NCI-H1092 treated with DMSO at 0.1 percent for 48 hours (cell line): ENCODE measurements around the gene GRK4.

Experiments used
- DNase-seq: peaks from one replicate; lab custom pipeline; 2025; lab: John Stamatoyannopoulos, UW

Gene GRK4

DNA sequence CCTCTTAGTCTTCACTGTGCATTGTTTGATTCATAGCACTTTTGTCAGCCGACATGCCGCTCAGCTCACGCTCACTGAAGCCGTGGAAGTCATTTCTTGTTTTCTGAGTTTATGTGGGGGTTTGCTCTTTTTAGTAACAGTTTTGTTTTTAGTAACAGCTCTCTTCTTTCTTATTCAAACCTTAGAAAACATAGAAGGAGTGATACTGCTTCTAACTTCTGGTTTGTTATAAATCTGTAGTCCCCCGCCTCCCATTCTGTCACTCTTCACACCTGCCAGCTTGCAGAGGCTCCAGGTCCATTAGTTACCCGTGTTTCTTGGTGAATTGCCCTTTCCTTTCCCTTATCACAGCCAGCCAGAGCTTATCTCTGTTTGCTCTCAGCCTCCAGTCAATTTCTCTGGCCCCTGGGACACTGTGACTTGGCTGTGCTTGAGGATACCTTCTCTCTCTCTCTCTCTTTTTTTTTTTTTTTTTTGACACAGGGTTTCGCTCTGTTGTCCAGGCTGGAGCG, 50.5 kb downstream of the GRK4 start:
- DNase-seq: no peak

DNA sequence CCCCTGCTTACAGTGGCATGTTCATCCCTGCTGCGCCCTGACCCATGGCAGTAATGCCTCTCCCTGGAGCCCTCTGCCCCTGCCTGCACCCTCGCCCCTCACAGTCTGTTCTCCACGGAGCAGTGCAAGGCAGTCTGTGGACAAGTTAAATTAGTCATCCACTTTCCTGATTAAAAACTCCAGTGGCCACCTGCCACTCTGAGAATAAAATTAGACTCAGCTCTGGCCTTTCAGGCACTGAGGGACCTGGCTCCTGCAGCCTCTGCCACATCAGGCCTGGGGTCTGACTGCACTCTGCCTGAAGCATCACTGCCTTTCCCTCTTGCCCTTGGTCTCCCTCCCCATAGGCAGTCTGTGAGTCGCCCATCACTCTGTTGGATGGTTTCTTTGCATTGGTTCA, 53.6 kb downstream of the GRK4 start:
- no peak for DNase-seq

DNA sequence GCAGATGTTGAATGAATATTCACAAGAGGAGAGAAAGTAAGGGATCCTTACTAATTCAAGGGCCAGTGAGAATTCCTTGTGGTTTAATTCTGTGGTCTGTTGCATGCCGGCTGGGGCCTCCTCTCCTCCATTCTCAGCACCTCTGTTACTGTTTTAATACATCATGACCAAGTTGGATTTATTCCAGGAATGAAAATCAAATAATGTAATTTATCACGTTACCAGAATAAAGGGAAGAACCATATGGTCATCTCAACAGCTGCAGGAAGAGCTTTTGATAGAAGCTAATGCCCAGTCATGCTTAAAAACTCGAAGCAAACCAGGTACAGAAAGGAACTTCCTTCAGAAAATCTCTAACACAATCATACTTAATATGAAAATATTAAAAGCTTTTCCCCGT, 54.1 kb downstream of the GRK4 start:
- no peak for DNase-seq

DNA sequence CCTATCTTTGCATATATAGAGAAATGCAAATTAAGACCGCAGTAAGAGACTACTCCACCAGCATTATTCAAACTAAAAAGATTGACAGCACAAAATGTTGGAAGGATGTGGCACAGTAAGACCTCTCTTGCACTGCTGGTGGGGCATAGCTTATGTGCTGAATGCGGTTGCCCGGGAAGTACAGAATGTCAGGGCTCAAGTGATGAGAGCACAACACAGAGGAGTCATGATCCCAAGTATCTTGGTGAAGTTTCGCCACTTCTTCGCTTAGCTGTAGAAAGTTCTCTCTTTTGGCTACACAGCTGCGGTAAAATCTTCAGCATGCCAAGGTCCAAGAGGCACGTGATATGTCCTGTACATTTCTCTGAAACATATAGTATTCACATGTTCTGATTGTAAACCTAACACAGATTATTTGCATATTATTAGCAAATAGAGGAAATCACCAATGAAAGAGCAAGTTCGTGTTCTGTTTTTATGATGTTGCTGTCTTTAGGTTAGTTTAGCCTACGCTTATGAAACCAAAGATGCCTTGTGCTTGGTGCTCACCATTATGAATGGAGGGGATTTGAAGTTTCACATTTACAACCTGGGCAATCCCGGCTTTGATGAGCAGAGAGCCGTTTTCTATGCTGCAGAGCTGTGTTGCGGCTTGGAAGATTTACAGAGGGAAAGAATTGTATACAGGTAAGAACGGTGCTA, 55.9 kb downstream of the GRK4 start:
- DNase-seq: no peak

DNA sequence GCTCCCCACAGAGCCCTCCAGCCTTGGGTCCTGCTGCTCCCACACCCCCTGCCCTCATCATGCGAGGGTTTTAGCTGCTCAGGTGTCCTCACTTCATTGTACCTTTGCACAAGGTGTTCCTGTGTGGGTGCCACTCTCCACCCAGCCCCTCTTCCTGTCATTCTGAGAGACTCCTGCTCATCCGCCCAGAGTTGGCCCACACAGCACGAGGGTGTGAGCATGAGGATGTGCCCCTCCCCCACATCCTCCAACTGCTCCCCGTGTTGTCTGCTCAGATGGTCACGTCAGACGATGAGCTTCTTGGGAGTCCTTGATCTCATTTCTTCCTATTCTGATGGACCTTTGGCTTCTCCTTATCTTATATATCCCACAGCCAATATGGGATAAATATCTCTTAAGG, 57.8 kb downstream of the GRK4 start:
- DNase-seq: no peak

DNA sequence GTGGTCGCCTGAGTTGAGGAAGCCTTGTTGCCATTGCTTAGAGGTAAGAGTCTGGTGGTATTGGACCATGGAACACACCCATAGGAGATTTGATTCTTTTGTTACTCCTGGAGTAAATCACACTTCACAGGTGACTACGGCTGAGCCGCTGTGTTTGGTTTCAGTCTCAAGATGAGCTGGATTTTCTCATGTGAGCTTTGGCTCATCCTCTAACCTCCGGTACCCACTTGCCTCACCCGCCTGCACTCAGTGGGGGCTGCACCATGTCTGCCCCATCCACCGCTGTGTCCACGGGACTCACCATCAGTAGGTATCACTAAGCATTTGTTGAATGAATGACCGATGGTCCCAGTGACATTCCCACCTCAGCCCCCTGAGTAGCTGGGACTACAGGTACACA, 58.3 kb downstream of the GRK4 start:
- no peak for DNase-seq

DNA sequence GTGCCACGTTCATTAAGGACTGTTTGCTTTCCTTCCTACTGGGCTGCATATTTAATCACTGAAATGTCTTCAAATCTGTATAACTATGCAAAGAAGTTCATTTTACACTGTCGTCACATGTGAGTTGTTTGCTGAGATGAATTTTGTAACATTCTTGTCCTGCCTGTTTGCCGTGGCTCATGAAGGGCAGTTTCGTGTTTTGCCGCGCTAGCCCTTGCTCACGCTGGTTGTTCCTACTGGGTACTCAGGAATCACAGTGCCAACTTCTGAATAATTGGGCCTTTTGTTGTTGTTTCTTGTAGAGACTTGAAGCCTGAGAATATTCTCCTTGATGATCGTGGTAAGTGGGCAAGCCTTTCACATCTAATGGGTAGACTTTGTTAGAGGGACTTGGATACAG, 58.7 kb downstream of the GRK4 start:
- no peak for DNase-seq

DNA sequence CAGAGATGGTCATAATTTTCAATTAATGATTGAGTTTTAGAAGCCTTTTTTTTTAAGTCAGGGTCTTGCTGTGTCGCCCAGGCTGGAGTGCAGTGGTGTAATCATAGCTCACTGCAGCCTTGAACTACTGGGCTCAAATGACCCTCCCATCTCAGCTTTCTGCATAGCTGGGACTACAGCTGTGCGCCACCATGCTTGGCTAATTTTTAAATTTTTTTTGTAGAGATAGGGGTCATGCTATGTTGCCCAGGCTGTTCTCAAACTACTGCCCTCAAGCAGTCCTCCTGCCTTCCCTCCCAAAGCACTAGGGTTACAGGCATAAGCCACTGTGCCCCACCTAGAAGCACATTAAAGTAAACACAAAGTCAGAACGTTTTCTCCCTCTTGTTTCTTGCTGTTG, 59.3 kb downstream of the GRK4 start:
- no peak for DNase-seq

DNA sequence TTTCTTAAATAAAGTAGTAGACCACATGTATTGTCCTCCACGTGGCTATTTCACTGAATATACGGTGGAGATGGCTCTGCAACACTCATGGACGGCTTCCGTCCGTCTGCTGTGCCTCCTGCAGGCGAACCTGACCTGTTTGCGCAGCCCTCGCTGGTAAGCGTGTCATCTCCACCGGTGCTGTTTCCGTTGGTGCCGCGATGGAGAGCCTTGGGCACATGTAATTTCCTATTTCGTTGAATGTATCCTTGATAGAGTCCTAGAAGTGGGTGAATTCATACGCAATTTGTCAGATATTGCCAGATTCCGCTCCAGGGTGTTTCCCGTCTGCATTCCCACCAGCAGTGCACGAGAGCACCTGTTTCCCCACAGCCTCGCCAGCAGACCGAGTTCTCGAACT, 62.5 kb downstream of the GRK4 start:
- DNase-seq: no peak

DNA sequence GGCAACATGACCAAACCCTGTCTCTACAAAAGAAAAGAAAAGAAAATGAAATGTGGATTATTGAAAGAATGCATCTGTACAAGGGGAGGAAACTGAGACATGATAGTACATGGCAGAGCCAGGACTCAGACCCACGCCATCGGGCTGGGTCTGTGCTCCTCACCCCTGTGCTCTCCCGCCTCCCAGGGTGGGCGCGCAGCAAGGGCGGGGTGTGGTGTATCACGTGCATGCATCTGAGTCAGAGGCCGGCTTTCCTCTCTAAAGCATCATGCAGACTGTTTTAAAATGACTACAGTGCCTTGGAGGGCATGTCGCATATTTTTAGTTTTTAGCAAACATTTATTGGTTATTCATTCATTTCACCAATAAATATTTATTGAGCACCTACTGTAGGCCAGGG, 63.2 kb downstream of the GRK4 start:
- DNase-seq: no peak

DNA sequence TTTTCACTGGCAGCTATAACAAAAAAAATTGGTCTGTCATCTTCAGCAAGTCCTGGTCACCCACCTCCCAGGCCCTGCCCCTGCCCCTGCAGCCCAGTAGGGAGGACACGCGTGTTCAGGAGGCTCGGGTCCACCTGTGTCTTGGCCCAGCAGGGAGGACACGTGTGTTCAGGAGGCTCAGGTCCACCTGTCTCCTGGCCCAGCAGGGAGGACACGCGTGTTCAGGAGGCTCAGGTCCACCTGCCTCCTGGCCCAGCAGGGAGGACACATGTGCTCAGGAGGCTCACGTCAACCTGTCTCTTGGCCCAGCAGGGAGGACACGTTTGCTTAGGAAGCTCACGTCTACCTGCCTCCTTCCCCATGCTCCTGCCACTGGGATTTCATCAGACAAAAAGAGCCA, 66.1 kb downstream of the GRK4 start:
- no peak for DNase-seq

DNA sequence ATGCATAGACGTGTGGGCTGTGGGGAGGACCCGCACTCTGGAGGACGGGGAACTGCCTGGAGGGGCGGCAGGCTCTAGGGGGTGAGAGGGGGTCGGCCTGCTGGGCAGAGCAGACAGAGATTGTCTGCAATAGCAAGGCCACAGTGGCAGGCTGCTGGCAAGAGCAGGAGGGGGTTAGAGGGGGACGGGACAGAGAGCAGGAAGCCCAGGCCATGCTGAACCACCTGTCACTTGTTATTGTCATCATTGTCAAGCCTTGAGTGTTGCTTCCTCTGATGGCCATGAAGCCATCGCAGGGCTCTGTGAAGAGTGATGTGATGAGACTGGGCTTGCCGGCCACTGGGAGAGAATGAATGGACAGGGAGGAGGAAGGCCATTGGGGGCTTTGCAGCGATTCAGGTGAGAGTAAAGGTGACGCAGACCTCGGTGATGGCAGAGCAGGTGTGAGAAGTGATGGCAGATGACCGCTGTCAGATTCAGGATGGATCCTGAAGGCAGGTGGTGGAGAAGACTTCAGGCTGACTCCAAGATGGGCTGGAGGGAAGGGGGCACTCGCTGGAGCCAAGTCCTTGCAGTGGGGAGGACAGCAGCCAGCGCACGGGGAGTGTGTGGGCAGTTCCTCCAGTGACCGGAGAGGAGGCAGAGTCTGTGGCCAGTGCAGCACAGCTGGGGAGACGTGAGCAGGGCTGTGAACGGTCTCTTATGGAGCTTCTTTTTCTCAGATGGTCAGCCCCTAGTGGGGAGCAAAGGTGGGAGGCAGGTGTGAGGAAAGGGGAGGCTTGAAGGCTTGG, 67.4 kb downstream of the GRK4 start:
- DNase-seq: no peak

DNA sequence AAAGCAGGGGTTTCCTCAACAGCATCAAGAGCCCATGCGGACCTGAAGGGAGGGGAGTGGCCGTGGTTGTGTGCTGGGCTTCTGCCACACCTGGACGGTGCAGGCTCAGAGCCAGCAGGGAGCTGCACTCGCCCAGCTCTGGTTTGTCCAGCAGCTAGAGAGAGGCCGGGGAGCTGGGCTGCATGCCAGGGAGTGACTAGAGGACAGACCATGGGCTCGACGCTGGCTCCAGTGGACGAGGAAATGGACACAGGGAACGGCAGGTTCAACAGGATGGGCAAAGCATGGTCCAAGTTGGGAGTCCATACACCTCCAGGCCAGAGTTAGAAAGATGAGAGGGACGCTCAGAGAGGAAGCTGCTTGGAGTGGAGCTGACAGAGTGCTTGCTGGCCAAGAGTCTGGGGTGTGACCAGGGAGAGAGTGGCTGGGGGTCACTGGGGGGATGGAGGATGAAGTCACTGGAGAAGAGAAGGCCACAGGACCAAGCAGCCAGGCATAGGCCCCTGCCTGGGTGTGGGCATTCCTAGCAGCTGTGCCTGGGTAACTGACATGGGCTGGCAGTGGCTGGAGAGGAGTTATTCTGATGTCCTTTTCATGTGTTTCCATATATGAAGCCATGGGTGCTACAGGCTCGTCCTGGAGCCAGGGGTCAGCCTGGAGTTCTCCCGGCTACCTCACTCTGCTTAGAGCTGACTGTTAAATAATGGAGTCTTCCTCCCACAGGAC, 68.1 kb downstream of the GRK4 start:
- DNase-seq: no peak

DNA sequence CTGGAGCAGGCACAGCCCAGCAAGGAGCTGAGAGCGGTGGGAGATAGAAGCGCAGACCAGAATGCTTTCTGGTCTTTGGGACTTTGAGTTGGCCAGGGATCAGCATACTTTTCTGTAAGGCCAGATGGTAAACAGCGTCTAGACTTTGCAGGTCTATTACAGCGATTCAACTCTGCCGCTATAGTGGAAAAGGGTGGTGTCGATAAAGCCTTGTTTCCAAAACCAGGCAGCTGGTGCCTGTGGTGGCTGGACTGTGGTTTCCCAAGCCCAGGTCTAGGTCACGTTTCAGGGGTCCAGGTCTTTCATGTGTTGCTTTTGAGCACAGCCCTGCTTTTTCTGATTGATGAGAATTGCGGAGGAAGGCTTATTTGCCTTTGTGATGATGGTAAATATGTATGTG, 70.9 kb downstream of the GRK4 start:
- no peak for DNase-seq

DNA sequence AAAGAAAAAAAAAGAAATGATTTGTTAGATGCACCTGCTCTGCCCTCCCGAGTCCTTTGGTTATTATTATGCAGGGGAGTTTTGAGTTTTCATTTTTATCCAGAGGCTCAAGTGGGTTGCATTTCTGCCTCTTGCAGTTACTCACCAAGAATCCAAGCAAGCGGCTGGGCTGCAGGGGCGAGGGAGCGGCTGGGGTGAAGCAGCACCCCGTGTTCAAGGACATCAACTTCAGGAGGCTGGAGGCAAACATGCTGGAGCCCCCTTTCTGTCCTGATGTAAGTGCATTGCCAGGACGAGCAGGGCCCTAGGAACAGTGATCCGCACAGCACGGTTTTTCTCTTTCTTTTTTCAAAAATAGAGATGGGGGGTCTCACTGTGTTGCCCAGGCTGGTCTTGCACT, 71.9 kb downstream of the GRK4 start:
- no peak for DNase-seq

DNA sequence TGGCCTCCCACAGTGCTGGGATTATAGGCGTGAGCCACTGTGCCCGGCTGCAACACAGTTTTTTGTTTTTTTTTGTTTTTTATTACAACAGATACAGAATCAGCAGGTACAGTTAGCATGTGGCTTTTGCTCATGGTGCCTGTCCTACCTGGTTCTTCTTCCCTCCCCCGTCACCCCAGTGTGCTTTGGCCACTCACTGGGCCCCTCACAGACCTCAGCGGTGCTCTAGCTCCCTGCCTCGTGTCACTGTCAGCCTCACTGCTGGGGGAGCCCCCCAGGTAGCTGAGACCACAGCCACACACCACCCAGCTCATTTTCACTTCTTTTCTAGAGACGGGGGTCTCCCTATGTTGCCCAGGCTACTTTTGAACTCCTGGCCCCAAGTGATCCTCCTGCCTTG, 72.3 kb downstream of the GRK4 start:
- no peak for DNase-seq

DNA sequence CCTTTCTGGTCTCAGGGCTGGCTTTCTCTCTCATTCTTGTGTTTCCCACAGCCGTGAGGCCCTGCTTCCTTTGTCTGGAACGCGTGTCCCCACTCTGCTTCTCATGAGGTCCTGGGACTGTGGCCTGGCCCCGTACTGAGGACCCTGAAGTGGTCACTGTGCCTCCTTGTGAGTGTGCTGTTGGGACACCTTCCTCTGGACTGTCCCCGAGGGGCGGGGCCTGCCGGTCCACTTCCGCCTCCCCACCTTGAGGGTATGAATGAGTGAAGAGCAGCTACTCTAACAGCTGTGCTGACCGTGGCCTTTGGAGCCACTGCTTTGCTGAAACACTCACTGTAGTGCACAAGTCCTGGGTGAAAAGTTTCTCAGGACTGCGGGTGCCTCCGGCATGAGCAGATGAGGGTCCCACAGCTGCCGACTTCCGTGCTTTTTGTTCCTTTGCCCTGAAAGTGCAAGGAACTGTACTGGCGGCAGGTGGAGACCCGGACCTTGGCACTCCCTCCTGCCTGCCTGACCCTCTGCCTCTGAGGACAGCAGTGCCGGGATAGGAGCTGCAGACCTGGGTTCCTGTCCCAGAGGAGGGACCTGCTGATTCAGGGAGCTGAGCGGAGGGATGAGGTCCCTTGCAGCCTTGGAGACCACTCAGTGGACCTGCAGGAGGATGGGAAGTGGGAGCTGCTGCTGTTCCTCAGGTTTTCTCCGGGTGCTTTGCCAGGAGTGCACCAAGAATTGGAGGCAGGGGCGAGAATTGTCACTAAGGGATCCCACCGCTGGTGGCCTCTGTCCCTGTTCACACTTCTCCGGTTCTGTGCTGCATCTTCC, 73.0 kb downstream of the GRK4 start:
- no peak for DNase-seq

DNA sequence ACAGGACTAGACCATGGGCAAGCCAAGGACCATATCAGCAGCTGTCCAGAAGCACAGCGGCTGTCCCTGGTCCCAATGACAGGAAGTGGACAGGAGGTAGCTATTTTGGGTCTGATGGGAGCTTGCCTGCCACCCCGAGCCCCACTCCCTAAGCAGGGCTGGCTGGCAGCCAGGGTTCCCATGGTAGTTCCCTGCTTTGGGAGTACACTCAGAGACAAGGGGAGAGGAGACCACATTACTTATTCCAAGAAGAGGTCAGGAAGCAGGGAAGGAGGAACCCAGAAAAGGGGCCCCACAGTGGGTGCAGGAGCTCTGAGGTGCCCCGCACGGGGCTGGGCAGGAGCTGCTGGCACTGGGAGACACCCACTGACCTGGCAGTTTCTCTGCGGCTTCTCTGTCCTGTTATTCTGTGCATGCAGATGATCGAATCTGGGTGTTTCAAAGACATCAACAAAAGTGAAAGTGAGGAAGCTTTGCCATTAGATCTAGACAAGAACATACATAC, 74.6 kb downstream of the GRK4 start:
- no peak for DNase-seq

DNA sequence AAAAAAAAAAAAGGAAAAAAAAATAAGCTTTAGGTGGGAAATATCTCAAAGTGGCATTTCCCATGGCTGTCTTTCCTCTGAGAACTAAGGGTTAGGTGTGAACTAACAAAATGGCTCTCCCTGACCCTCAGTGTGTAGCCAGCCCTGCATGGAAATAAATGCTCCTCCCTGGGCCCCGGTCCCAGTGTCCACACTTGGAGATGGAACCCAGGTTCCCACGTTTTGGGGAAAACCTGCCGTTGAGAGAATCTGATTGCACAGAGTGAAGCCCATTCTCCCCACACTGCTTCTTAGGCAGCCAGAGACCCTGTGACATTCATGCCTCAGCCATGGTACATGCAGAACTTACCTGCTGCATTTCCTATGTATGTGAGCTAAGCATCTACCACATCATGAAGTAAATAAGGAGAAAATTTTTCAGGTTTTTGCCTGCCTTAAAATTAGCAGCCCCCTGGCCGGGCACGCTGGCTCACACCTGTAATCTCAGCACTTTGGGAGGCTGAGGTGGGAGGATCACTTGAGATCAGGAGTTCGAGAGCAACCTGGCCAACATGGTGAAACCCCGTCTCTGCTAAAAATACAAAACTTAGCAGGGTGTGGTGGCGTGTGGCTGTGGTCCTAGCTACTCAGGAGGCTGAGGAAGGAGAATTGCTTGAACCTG, 76.5 kb downstream of the GRK4 start:
- DNase-seq: no peak

DNA sequence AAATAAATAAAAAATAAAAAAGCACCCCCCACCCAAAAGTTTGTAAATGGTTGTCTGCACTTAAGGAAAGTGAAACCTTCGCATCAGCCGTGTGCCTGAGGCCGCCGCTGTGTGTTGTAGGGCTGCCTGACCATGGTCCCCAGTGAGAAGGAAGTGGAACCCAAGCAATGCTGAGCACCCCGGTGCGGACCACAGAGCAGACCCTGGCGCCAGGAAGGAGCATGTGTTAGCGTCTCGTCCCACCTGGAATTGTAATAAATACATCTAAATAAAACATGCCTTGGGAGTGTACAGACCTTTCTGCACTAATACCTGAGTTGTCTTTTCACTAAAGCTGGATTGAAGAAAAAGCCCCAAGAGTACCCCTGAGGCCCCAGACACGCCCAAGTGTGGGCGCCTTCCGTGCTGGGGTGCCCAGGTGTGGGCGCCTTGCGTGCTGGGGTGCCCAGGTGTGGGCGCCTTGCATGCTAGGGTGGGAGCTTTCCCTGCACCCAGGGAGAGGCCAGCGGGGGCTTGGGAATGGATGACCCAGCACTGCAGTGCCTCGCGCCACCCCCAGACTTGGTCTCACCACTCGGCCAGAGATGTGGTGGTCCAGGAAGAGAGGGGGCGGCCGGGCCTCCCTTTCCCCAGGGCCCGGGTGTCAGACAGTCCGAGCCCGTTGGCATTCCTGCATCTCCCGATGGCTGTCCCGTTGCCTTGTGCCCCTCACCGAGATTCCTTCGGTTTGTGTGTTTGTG, 77.3 kb downstream of the GRK4 start:
- no peak for DNase-seq
